HepG2 (cell line): Measurements from ENCODE around the gene UCKL1. TPM values are rescaled to one million over a fixed set of nuclear protein-coding genes. Genes with fewer than 3 reads are reported as not detected.

Source experiments
- AGO2 ChIP-seq: fragments of 200-400 bp; formaldehyde crosslinking; optimal IDR thresholded peaks from 2 replicates; pipeline ENCODE3; 2017; ENCODE audit warnings: mild to moderate bottlenecking, low read depth, low read length, moderate library complexity
- ATF4 ChIP-seq, 2 experiments: fragments of 450-650 bp in 1 of 2; sonication (generic) in 1 of 2; formaldehyde crosslinking; IDR thresholded peaks; 2 replicates each; pipeline versions ENCODE4 v1.5.0 to v1.8.0; 2020 to 2022; ENCODE audit warnings: mild to moderate bottlenecking in 1 of 2, missing genetic modification reagents in 1 of 2
- ESRRA ChIP-seq: sonication (generic); formaldehyde crosslinking; IDR thresholded peaks from 2 replicates; pipeline ENCODE4 v1.5.1; 2020; ENCODE audit warnings: mild to moderate bottlenecking, low read depth, missing genetic modification reagents
- KLF12 ChIP-seq: sonication (generic); formaldehyde crosslinking; IDR thresholded peaks from 2 replicates; pipeline ENCODE4 v1.4.0; 2020; ENCODE audit warnings: missing genetic modification reagents, borderline replicate concordance
- MED8 ChIP-seq: sonication (generic); formaldehyde crosslinking; IDR thresholded peaks from 2 replicates; pipeline ENCODE4 v1.8.1; 2023; ENCODE audit warnings: mild to moderate bottlenecking, missing genetic modification reagents; ENCODE audit not compliant: insufficient replicate concordance
- THAP9 ChIP-seq: sonication (generic); formaldehyde crosslinking; IDR thresholded peaks from 2 replicates; pipeline ENCODE4; 2020; ENCODE audit warnings: missing genetic modification reagents, mild to moderate bottlenecking, borderline replicate concordance
- ZFY ChIP-seq: sonication (generic); formaldehyde crosslinking; IDR thresholded peaks from 2 replicates; pipeline ENCODE4 v1.4.0; 2020; ENCODE audit warnings: missing genetic modification reagents
- ZNF326 ChIP-seq: sonication (generic); formaldehyde crosslinking; IDR thresholded peaks from 2 replicates; pipeline ENCODE4 v1.4.0; 2020; ENCODE audit warnings: missing genetic modification reagents, borderline replicate concordance
- ZNF570 ChIP-seq: sonication (generic); formaldehyde crosslinking; IDR thresholded peaks from 2 replicates; pipeline ENCODE4 v1.4.0; 2020; ENCODE audit warnings: mild to moderate bottlenecking, missing genetic modification reagents, borderline replicate concordance
- ZNF709 ChIP-seq: sonication (generic); formaldehyde crosslinking; IDR thresholded peaks from 2 replicates; pipeline ENCODE4 v1.5.0; 2020; ENCODE audit warnings: mild to moderate bottlenecking, missing genetic modification reagents
- ZNF776 ChIP-seq: sonication (generic); formaldehyde crosslinking; IDR thresholded peaks from 2 replicates; pipeline ENCODE4 v1.4.0; 2020; ENCODE audit warnings: mild to moderate bottlenecking, missing genetic modification reagents
- polyA plus RNA-seq, 8 experiments: library from polyadenylated mRNA; depleted of rRNA in 3 of 8; stranded (reverse) in 7 of 8; unstranded in 1 of 8; fragments of >200 nt; fragmentation: Illumina TruSeq in 4 of 8; extraction: Trizol in 4 of 8; gene quantifications; 2 replicates each; pipeline versions ENCODE4 v1.2.1 to v1.2.3, GENCODE V29; 2011 to 2016; ENCODE audit warnings: low read depth in 4 of 8, missing spikeins in 1 of 8, mixed read lengths in 1 of 8; ENCODE audit not compliant: insufficient read depth in 1 of 8
- total RNA-seq, 5 experiments: library from RNA; depleted of rRNA; stranded (reverse); fragments of >200 nt; fragmentation: Illumina TruSeq; extraction: Trizol; gene quantifications; 2 replicates each; pipeline ENCODE4 v1.2.3, GENCODE V29; 2016; ENCODE audit warnings: low read depth in 1 of 5
- TF ChIP-seq, protein P1 (sequence below): sonication (generic); formaldehyde crosslinking; IDR thresholded peaks from 2 replicates; pipeline ENCODE4 v1.5.0; 2020; ENCODE audit warnings: missing genetic modification reagents, mild to moderate bottlenecking, borderline replicate concordance
- TF ChIP-seq, protein P2 (sequence below), 2 experiments: sonication (generic) in 1 of 2; formaldehyde crosslinking in 1 of 2; IDR thresholded peaks; 2 replicates each; pipeline versions ENCODE4 v1.6.1 to v1.9.0; 2014 to 2022; ENCODE audit warnings: antibody characterized with exemption in 1 of 2, borderline replicate concordance in 1 of 2, inconsistent platforms in 1 of 2, low read depth in 1 of 2, missing genetic modification reagents in 1 of 2

Gene UCKL1
- total and polyA plus RNA-seq, 2 of the 13 experiments (the other 11 are each of a cell fraction or from before 2014, with no cell fraction given), result 50.2 to 126 TPM

- TF ChIP-seq ZNF709 (CRISPR knock-in tag) (peak; percentile 80; the same call in 1 of the 2 replicates), ESRRA (CRISPR knock-in tag) (peak; percentile 90), KLF12 (no peak), MED8 (CRISPR knock-in tag) (peak; percentile 64), THAP9 (CRISPR knock-in tag) (peak; percentile 75; the same call in 1 of the 2 replicates), ZFY (CRISPR knock-in tag) (peak; percentile 79), ZNF326 (CRISPR knock-in tag) (no peak), ZNF570 (no peak), ZNF776 (peak; percentile 52; the same call in 1 of the 2 replicates), ATF4 (CRISPR knock-in tag; IDR thresholded peaks at IDR 0.05) (no peak), AGO2 (peak; percentile 95)
- TF ChIP-seq, protein P1, sequence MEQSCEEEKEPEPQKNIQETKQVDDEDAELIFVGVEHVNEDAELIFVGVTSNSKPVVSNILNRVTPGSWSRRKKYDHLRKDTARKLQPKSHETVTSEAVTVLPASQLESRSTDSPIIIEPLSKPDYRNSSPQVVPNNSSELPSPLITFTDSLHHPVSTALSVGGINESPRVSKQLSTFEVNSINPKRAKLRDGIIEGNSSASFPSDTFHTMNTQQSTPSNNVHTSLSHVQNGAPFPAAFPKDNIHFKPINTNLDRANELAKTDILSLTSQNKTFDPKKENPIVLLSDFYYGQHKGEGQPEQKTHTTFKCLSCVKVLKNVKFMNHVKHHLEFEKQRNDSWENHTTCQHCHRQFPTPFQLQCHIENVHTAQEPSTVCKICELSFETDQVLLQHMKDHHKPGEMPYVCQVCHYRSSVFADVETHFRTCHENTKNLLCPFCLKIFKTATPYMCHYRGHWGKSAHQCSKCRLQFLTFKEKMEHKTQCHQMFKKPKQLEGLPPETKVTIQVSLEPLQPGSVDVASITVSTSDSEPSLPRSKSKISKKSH (CRISPR knock-in tag), result peak; percentile 86; the same call in 1 of the 2 replicates
- TF ChIP-seq, protein P2, sequence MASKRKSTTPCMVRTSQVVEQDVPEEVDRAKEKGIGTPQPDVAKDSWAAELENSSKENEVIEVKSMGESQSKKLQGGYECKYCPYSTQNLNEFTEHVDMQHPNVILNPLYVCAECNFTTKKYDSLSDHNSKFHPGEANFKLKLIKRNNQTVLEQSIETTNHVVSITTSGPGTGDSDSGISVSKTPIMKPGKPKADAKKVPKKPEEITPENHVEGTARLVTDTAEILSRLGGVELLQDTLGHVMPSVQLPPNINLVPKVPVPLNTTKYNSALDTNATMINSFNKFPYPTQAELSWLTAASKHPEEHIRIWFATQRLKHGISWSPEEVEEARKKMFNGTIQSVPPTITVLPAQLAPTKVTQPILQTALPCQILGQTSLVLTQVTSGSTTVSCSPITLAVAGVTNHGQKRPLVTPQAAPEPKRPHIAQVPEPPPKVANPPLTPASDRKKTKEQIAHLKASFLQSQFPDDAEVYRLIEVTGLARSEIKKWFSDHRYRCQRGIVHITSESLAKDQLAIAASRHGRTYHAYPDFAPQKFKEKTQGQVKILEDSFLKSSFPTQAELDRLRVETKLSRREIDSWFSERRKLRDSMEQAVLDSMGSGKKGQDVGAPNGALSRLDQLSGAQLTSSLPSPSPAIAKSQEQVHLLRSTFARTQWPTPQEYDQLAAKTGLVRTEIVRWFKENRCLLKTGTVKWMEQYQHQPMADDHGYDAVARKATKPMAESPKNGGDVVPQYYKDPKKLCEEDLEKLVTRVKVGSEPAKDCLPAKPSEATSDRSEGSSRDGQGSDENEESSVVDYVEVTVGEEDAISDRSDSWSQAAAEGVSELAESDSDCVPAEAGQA (IDR thresholded peaks at IDR 0.05; ENCODE audit: low read depth), result peak; percentile 46; the same call in 1 of the 2 replicates
- TF ChIP-seq, protein P2 (CRISPR knock-in tag; IDR thresholded peaks at IDR 0.05; ENCODE audit: borderline replicate concordance), result 0 out of 2 replicates have a peak, but pooled peaks have one; percentile 44
Observed at GRCh38 chr20:63968928-63969760, 12.9 kb upstream of the UCKL1 start (continued).
